ENCODE data around the gene CADPS. TPM values are rescaled to one million over a fixed set of nuclear protein-coding genes. Genes with fewer than 3 reads are reported as not detected.

CADPS gene
- total RNA-seq, 1 experiment from 2014 or later = not detected

GRCh38 chr3:62873451-62873760 is 1.8 kb downstream of the CADPS start:
- no peaks in the 10 kb centered on the region for H3K4me1 ChIP-seq (ENCODE audit: insufficient read depth, low read length, poor library complexity, severe bottlenecking)
- CTCF ChIA-PET = interaction anchor here (0.6 kb wide), 1 partner anchor 298 kb away, joined by 3 read pairs; no protein-coding TSS in a partner anchor
- intact Hi-C loops (cut with micrococcal nuclease; ENCODE audit: unreplicated experiment) = no loop called here
- no peak for DNase-seq (ENCODE audit: low spot score)
- no peaks in the 10 kb centered on the region for H3K9me3 ChIP-seq (ENCODE audit: low read depth, low read length, poor library complexity, severe bottlenecking)
- H3K36me3 ChIP-seq (ENCODE audit: insufficient read depth, low read length, poor library complexity, severe bottlenecking) = no peaks in the 10 kb centered on the region
- H3K4me3 ChIP-seq (ENCODE audit: low read depth, low read length, poor library complexity, severe bottlenecking) = no peak overlapping the region
- POLR2A ChIA-PET (ENCODE audit: low non-redundant PET) = no interaction called here
- H3K27me3 ChIP-seq (replicated peaks; ENCODE audit: insufficient read depth, low read depth, low read length, poor library complexity) = peaks cover 81% of the 10 kb centered on the region
- no TSS peak for BruUV-seq (replicated peaks)
- TF ChIP-seq CTCF (conservative IDR thresholded peaks at IDR 0.05; ENCODE audit: low read depth, low read length) = no peak
- no peak for TF ChIP-seq EZH2 (IDR thresholded peaks at IDR 0.05; ENCODE audit: borderline replicate concordance, low read depth, low read length, poor library complexity, severe bottlenecking)
- H3K27ac ChIP-seq (ENCODE audit: low read depth, low read length, poor library complexity, severe bottlenecking) = no peak overlapping the region

GRCh38 chr3:62872318-62872717 is 2.9 kb downstream of the CADPS start:
- no peaks in the 10 kb centered on the region for H3K4me1 ChIP-seq (ENCODE audit: insufficient read depth, low read length, poor library complexity, severe bottlenecking)
- H3K36me3 ChIP-seq (ENCODE audit: insufficient read depth, low read length, poor library complexity, severe bottlenecking) = no peaks in the 10 kb centered on the region
- intact Hi-C loops (cut with micrococcal nuclease; ENCODE audit: unreplicated experiment) = no loop called here
- no peak overlapping the region for H3K27ac ChIP-seq (ENCODE audit: low read depth, low read length, poor library complexity, severe bottlenecking)
- BruUV-seq (replicated peaks) = no TSS peak
- H3K4me3 ChIP-seq (ENCODE audit: low read depth, low read length, poor library complexity, severe bottlenecking) = no peak overlapping the region
- POLR2A ChIA-PET (ENCODE audit: low non-redundant PET) = no interaction called here
- TF ChIP-seq EZH2 (IDR thresholded peaks at IDR 0.05; ENCODE audit: borderline replicate concordance, low read depth, low read length, poor library complexity, severe bottlenecking) = no peak
- TF ChIP-seq CTCF (conservative IDR thresholded peaks at IDR 0.05; ENCODE audit: low read depth, low read length) = no peak
- no peak for DNase-seq (ENCODE audit: low spot score)
- CTCF ChIA-PET = no interaction called here
- H3K27me3 ChIP-seq (replicated peaks; ENCODE audit: insufficient read depth, low read depth, low read length, poor library complexity) = peaks cover 72% of the 10 kb centered on the region
- no peaks in the 10 kb centered on the region for H3K9me3 ChIP-seq (ENCODE audit: low read depth, low read length, poor library complexity, severe bottlenecking)

- intact Hi-C loops (cut with micrococcal nuclease; ENCODE audit: unreplicated experiment) = no loop called here
- Histone ChIP-seq H3K4me1 (ENCODE audit: insufficient read depth, low read length, poor library complexity, severe bottlenecking) (no peaks in the 10 kb centered on the region), H3K36me3 (ENCODE audit: insufficient read depth, low read length, poor library complexity, severe bottlenecking) (no peaks in the 10 kb centered on the region), H3K4me3 (ENCODE audit: low read depth, low read length, poor library complexity, severe bottlenecking) (no peak overlapping the region), H3K9me3 (ENCODE audit: low read depth, low read length, poor library complexity, severe bottlenecking) (no peaks in the 10 kb centered on the region), H3K27me3 (replicated peaks; ENCODE audit: insufficient read depth, low read depth, low read length, poor library complexity) (peaks cover 52% of the 10 kb centered on the region), H3K27ac (ENCODE audit: low read depth, low read length, poor library complexity, severe bottlenecking) (no peak overlapping the region)
- no TSS peak for BruUV-seq (replicated peaks)
- TF ChIP-seq EZH2 (IDR thresholded peaks at IDR 0.05; ENCODE audit: borderline replicate concordance, low read depth, low read length, poor library complexity, severe bottlenecking) (no peak), CTCF (conservative IDR thresholded peaks at IDR 0.05; ENCODE audit: low read depth, low read length) (no peak)
- no peak for DNase-seq (ENCODE audit: low spot score)
- POLR2A ChIA-PET (ENCODE audit: low non-redundant PET) = no interaction called here
- CTCF ChIA-PET = no interaction called here
Measured at GRCh38 chr3:62870321-62870720, 4.9 kb downstream of the CADPS start.

Measured in A673 (cell line).